Cardiac fibroblast (primary cell): ENCODE results near the gene DOK5.

Experiments used
- DNase-seq, 2 donors: peaks; one replicate each; pipeline versions ENCODE4 v3.0.0 to v3.0.0-alpha.2; 2010; ENCODE audit warnings: low read depth in 2 of 2
- H3K4me3 ChIP-seq, 2 donors: replicated peaks in 1 of 2; 1 replicate in 1 of 2; 2 replicates in 1 of 2; pipeline ENCODE4 v1.5.1; 2011; ENCODE audit warnings: low read depth in 2 of 2, low read length in 2 of 2, mild to moderate bottlenecking in 2 of 2, moderate library complexity in 1 of 2
- TF ChIP-seq, protein P1 (sequence below): IDR thresholded peaks from one replicate; pipeline ENCODE4 v1.5.1; 2011; ENCODE audit warnings: low read depth, mild to moderate bottlenecking, low read length, inconsistent platforms

The DOK5 gene

DNA sequence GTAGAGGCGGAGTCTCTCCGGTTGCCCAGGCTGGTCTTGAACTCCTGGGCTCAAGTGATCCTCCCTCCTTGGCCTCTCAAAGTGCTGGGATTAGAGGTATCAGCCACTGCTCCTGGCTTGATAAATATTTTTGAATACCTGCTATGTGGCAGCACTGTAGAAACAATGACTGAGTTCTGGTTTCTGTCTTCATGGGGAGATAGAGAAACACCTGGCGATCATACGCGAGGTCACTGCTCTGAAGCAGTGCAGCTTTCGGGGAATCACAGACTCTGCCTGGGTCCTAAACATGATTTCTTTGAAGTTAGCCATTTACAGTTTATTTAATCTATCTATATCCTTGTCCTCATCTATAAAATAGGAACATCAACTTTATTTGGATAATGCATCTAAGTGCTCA lies 31.2 kb downstream of the DOK5 start:
- DNase-seq = no peak
- TF ChIP-seq, protein P1, sequence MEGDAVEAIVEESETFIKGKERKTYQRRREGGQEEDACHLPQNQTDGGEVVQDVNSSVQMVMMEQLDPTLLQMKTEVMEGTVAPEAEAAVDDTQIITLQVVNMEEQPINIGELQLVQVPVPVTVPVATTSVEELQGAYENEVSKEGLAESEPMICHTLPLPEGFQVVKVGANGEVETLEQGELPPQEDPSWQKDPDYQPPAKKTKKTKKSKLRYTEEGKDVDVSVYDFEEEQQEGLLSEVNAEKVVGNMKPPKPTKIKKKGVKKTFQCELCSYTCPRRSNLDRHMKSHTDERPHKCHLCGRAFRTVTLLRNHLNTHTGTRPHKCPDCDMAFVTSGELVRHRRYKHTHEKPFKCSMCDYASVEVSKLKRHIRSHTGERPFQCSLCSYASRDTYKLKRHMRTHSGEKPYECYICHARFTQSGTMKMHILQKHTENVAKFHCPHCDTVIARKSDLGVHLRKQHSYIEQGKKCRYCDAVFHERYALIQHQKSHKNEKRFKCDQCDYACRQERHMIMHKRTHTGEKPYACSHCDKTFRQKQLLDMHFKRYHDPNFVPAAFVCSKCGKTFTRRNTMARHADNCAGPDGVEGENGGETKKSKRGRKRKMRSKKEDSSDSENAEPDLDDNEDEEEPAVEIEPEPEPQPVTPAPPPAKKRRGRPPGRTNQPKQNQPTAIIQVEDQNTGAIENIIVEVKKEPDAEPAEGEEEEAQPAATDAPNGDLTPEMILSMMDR = no peak
- H3K4me3 ChIP-seq = no peak overlapping the region

DNA sequence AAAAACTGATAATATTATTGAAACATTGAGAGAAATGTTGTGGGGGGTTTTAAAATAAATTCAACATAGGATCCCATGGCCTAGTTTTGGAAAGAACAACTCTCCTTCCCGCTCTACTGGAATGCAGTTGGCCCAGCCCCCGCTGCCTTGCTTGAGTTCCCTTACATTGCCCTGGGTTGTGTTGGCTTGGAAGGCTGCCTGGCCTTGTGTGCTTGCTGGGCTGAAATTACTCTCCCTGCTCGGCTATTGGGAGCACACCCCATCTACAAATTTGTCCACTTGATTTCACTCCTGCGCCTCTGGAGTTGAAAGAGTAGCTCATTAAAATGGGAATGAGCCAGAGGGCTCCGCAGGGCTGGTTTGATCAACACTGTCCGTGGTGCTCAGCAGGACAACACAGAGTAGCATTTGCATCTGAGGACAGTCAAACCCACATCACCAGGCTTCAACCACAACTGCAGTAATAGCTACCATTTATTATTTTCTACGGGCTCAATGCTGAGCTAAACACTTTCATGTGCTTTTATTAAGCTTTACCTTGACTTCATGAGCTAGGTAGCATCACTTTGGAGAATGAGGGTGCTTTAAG lies 35.2 kb downstream of the DOK5 start:
- DNase-seq = peak in 1 of 2 donors; percentile 26
- H3K4me3 ChIP-seq = no peak overlapping the region
- TF ChIP-seq, protein P1 = no peak

DNA sequence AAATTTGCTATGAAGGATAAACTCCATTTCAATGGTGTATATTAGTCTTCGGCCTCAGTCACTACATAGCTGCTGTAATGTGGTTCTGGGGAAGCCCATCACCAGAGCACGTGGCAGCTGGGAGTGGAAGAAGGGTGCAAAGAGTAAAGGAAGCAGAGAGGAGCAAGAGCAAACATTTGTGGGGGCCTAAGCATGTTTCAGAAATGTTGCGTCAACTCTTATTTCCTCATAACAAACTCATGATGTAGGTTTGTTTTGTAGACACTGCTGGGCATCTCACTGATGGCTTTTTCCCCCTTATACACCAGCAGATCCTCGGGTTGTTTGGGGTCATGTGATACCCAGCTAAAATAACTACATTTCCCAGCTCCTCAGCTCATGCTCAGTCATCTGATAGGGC lies 37.3 kb downstream of the DOK5 start:
- no peak for DNase-seq
- TF ChIP-seq, protein P1 = no peak
- H3K4me3 ChIP-seq = no peak overlapping the region

DNA sequence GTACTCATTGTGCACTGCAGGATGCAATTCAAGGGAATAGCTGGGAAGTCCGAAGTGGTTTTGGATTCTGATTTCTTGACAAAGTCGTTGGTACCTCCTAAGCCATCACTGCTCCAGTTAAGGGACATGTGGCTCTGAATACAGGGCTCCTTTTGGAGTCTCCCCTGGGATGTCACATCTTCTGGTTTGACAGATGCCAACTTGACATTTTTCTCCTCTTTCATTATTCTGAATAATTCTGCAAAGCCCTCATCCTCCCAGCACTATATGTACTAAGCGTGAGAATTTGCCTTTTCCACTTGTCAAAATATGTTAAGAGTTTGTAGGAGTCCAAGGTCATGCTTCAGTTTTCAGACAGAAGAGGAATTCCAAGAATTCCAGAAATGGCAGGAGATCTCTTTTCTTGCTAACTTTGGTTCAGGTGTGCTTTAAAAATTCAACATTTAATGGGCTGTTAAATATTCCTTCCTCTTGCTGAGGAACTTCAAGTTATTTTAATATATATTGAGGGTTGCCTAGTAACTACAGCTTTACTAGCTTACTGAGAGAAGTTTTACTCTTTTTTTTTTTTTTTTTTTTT lies 38.7 kb downstream of the DOK5 start:
- DNase-seq = no peak
- TF ChIP-seq, protein P1 = no peak
- no peak overlapping the region for H3K4me3 ChIP-seq

DNA sequence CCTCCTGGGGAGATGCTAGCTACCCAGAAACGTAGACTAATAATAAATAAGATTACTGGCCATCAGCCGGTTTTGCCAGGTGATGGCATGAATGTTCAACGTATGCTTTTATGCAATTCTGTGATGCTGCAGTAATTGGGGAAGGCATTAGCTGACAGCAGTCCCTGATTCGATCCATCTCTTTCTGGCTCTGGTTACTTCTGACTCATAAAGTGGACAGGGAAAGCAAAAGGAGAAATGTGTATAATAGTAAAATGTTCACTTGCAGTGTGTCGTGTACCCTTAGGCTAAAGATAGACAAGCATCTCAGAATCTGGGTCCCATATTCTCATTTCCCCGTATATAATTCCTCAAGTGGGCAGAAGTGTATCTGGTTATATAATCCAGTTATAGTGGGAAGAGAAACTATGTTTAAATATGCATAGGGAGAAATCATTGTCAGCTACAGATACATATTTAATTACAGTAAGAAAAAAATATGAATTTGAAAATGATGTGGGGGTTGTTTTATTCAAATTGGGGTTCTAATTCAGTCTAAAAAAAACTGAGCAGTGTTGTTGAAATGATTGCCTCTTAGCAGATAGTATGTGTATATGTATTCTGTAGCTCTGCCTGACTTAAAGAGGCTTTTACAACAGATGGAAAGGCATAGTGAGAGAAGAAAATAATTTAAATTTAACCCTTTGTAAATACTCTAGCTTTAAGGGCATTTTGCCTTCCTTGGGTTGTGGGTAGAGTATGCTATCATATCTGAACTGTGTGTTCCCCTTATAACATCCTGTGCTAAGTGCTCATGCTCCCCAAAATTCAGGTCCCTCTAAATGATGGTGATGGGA lies 40.6 kb downstream of the DOK5 start:
- DNase-seq = no peak
- H3K4me3 ChIP-seq = no peak overlapping the region
- TF ChIP-seq, protein P1 = no peak

DNA sequence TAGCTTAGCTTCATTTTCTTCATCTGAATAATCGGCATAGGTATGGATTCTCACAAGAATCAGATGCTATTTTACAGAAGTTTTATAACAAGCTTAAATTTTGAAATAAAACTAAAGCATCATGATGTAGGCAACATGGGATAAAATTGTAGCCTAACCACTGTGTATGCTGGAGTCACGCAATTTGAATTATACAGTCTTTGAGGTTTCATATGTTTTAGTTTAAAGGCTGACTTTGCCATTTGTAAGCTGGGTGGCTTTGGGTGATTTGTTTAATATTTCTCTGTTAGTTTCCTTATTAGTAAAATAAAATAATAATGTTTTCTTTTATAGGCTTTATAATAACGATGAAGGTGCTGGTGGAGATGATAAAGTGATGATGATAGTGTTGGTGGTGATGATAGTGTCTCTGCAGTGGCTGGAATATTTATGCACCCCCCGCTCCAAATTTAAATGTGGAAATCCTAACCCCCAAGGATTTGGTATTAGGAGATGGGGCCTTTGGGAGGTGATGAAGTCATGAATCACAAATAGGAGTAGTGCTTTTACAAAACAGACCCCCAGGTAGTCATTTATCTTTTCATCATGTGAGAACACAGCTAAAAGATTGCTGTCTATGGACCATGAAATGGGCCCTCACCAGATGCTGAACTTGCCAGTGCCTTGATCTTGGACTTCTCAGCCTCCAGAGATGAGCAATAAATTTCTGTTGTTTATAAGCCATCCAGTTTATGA lies 42.0 kb downstream of the DOK5 start:
- TF ChIP-seq, protein P1 = no peak
- H3K4me3 ChIP-seq = no peak overlapping the region
- DNase-seq = no peak
